Smooth muscle cell (in vitro differentiated cells): ENCODE measurements around the gene MCTP1. TPM values are rescaled to one million over a fixed set of nuclear protein-coding genes. Genes with fewer than 3 reads are reported as not detected.
A peak's percentile ranks its signal among the peaks of the same experiment; 100 is the strongest.

Experiments
- DNase-seq: peaks from one replicate; lab custom pipeline; 2025; ENCODE audit not compliant: unreplicated experiment; lab: John Stamatoyannopoulos, UW
- H2AFZ ChIP-seq: fragments of 200-600 bp; sonication (generic); 2 replicates; pipeline ENCODE4 v1.6.0; 2016; ENCODE audit warnings: antibody characterized with exemption, low read depth, mild to moderate bottlenecking
- H3F3A ChIP-seq: fragments of 200-600 bp; sonication (generic); 2 replicates; pipeline ENCODE4 v1.6.0; 2017; ENCODE audit warnings: antibody characterized with exemption, low read depth
- H3K27ac ChIP-seq: fragments of 200-600 bp; sonication (generic); 2 replicates; pipeline ENCODE4 v1.5.1; 2016; ENCODE audit warnings: low read depth, mild to moderate bottlenecking
- H3K27me3 ChIP-seq: fragments of 200-600 bp; sonication (generic); 2 replicates; pipeline ENCODE4 v1.6.1; 2016; ENCODE audit warnings: low read depth, mild to moderate bottlenecking
- H3K36me3 ChIP-seq: fragments of 200-600 bp; sonication (generic); 2 replicates; pipeline ENCODE4 v1.5.1; 2016; ENCODE audit warnings: low read depth
- H3K4me1 ChIP-seq: fragments of 200-600 bp; sonication (generic); 2 replicates; pipeline ENCODE4 v1.5.1; 2016; ENCODE audit warnings: low read depth
- H3K4me2 ChIP-seq: fragments of 200-600 bp; sonication (generic); 2 replicates; pipeline ENCODE4 v1.6.0; 2016; ENCODE audit warnings: mild to moderate bottlenecking
- H3K4me3 ChIP-seq: fragments of 200-600 bp; sonication (generic); 2 replicates; pipeline ENCODE4 v1.5.1; 2016; ENCODE audit warnings: mild to moderate bottlenecking
- H3K79me2 ChIP-seq: fragments of 200-600 bp; sonication (generic); 2 replicates; pipeline ENCODE4 v1.6.0; 2016; ENCODE audit warnings: low read depth, mild to moderate bottlenecking
- H3K9ac ChIP-seq: fragments of 200-600 bp; sonication (generic); 2 replicates; pipeline ENCODE4 v1.6.0; 2016; ENCODE audit warnings: low read depth
- H3K9me3 ChIP-seq: fragments of 200-600 bp; sonication (generic); replicated peaks from 2 replicates; pipeline ENCODE4 v1.5.1; 2016; ENCODE audit warnings: low read depth
- H4K20me1 ChIP-seq: fragments of 200-600 bp; sonication (generic); 2 replicates; pipeline ENCODE4 v1.6.0; 2016; ENCODE audit warnings: low read depth
- CTCF ChIP-seq: fragments of 200-600 bp; sonication (generic); IDR thresholded peaks from 2 replicates; pipeline ENCODE4 v1.5.1; 2017; ENCODE audit warnings: borderline replicate concordance, mild to moderate bottlenecking, antibody characterized with exemption; ENCODE audit not compliant: insufficient read depth, poor library complexity, severe bottlenecking
- WGBS: methylation state at CpG from one replicate; pipeline ENCODE4 v1.1.7; 2016; ENCODE audit warnings: low lambda C conversion rate; 5-methylcytosine and 5-hydroxymethylcytosine counted together
- polyA plus RNA-seq: library from polyadenylated mRNA; unstranded; fragments of >200 nt; fragmentation: Nextera tagmentation; extraction: Ambion mirVana; gene quantifications from 2 replicates; pipeline ENCODE4 v1.2.1, GENCODE V29; 2016
- total RNA-seq: library from RNA; depleted of rRNA; stranded (reverse); fragments of >200 nt; gene quantifications from 2 replicates; pipeline ENCODE4 v1.2.3, GENCODE V29; 2014

The MCTP1 gene
- total and polyA plus RNA-seq, 2 experiments from 2014 or later = 1.1 to 4.8 TPM

GRCh38 chr5:95155888-95156287 lies 129.0 kb downstream of the MCTP1 start:
- H3K9ac ChIP-seq = no peak overlapping the region
- H3F3A ChIP-seq = no peaks in the 10 kb centered on the region
- H4K20me1 ChIP-seq = no peaks in the 10 kb centered on the region
- no peaks in the 10 kb centered on the region for H3K36me3 ChIP-seq
- H3K27ac ChIP-seq = no peak overlapping the region
- no peaks in the 10 kb centered on the region for H3K79me2 ChIP-seq
- no peak overlapping the region for H2AFZ ChIP-seq
- H3K4me2 ChIP-seq = no peak overlapping the region
- H3K27me3 ChIP-seq = no peaks in the 10 kb centered on the region
- no peaks in the 10 kb centered on the region for H3K4me1 ChIP-seq
- 35% methylated on average over 2 of the region's 2 CpGs for WGBS
- no peak overlapping the region for H3K4me3 ChIP-seq
- no peak for TF ChIP-seq CTCF
- no peak for DNase-seq
- H3K9me3 ChIP-seq = no peaks in the 10 kb centered on the region

GRCh38 chr5:95153511-95153910 lies 131.4 kb downstream of the MCTP1 start:
- no peak for TF ChIP-seq CTCF
- H3K27me3 ChIP-seq = no peaks in the 10 kb centered on the region
- no peak overlapping the region for H3K4me3 ChIP-seq
- DNase-seq = no peak
- no peak overlapping the region for H3K4me2 ChIP-seq
- no peak overlapping the region for H3K27ac ChIP-seq
- H3K9me3 ChIP-seq = no peaks in the 10 kb centered on the region
- H3F3A ChIP-seq = no peaks in the 10 kb centered on the region
- no peaks in the 10 kb centered on the region for H3K36me3 ChIP-seq
- H3K4me1 ChIP-seq = no peaks in the 10 kb centered on the region
- 62% methylated on average over 2 of the region's 2 CpGs for WGBS
- H3K9ac ChIP-seq = no peak overlapping the region
- H3K79me2 ChIP-seq = no peaks in the 10 kb centered on the region
- H4K20me1 ChIP-seq = no peaks in the 10 kb centered on the region
- H2AFZ ChIP-seq = peak overlapping the region; percentile 20

GRCh38 chr5:95152535-95152934 lies 132.4 kb downstream of the MCTP1 start:
- no peaks in the 10 kb centered on the region for H4K20me1 ChIP-seq
- no peak for TF ChIP-seq CTCF
- WGBS = 89% methylated on average over 2 of the region's 2 CpGs
- H2AFZ ChIP-seq = no peak overlapping the region
- H3K9ac ChIP-seq = no peak overlapping the region
- no peaks in the 10 kb centered on the region for H3K9me3 ChIP-seq
- no peaks in the 10 kb centered on the region for H3K4me1 ChIP-seq
- no peaks in the 10 kb centered on the region for H3K79me2 ChIP-seq
- H3K36me3 ChIP-seq = no peaks in the 10 kb centered on the region
- no peak overlapping the region for H3K4me2 ChIP-seq
- no peaks in the 10 kb centered on the region for H3K27me3 ChIP-seq
- no peak overlapping the region for H3K27ac ChIP-seq
- H3K4me3 ChIP-seq = no peak overlapping the region
- H3F3A ChIP-seq = no peaks in the 10 kb centered on the region
- DNase-seq = no peak

GRCh38 chr5:95152131-95152530 lies 132.8 kb downstream of the MCTP1 start:
- H2AFZ ChIP-seq = no peak overlapping the region
- H3K27me3 ChIP-seq = no peaks in the 10 kb centered on the region
- no peaks in the 10 kb centered on the region for H3K36me3 ChIP-seq
- no peak overlapping the region for H3K4me2 ChIP-seq
- H3K4me1 ChIP-seq = no peaks in the 10 kb centered on the region
- H3K27ac ChIP-seq = no peak overlapping the region
- no peaks in the 10 kb centered on the region for H3K9me3 ChIP-seq
- H4K20me1 ChIP-seq = no peaks in the 10 kb centered on the region
- no peak for DNase-seq
- no peak for TF ChIP-seq CTCF
- no peaks in the 10 kb centered on the region for H3F3A ChIP-seq
- no peaks in the 10 kb centered on the region for H3K79me2 ChIP-seq
- 85% methylated on average over 1 of the region's 1 CpG for WGBS
- H3K4me3 ChIP-seq = no peak overlapping the region
- H3K9ac ChIP-seq = no peak overlapping the region
